HCT116 (cell line): ENCODE data around the gene SERTM1. TPM values are rescaled to one million over a fixed set of nuclear protein-coding genes. Genes with fewer than 3 reads are reported as not detected.

ENCODE experiments used
- ATAC-seq: fragments of 200-7000 bp; cut with Tn5 transposase; 2 replicates; pipeline ENCODE4 v1.9.1; 2020; ENCODE audit warnings: mild to moderate bottlenecking, moderate library complexity
- Bru-seq: library from RNA; stranded (reverse); fragments of 400-500 nt; gene quantifications from one replicate; lab custom pipeline; 2021; lab: Mats Ljungman, UMichigan
- BruChase-seq, 2 experiments: library from RNA; stranded (reverse); fragments of 400-500 nt; gene quantifications; one replicate each; lab custom pipeline; 2021; lab: Mats Ljungman, UMichigan
- BruUV-seq: library from RNA; stranded (reverse); fragments of 400-500 nt; replicated peaks from 2 replicates; lab custom pipeline; 2021; lab: Mats Ljungman, UMichigan
- CTCF ChIA-PET: fragments of 300-600 bp; sonication (Branson Sonifier 250); formaldehyde crosslinking; loops from one replicate; lab custom pipeline; 2021; ENCODE audit warnings: antibody characterized with exemption; lab: Charles Lee
- POLR2A ChIA-PET: fragments of 300-600, 350-600 bp; sonication (Branson Sonifier 250); formaldehyde crosslinking; loops from one replicate; lab custom pipeline; 2021; ENCODE audit warnings: antibody characterized with exemption; lab: Charles Lee
- RAD21 ChIA-PET, 2 experiments: fragments of 300-600 bp; sonication (Branson Sonifier 250); formaldehyde crosslinking; loops; one replicate each; lab custom pipeline; 2023; ENCODE audit warnings: low total read pairs in 2 of 2; ENCODE audit not compliant: uncharacterized antibody in 2 of 2, unreplicated experiment in 2 of 2, low non-redundant PET in 1 of 2; lab: Charles Lee
- DNase-seq: peaks from one replicate; pipeline ENCODE4 v3.0.0-alpha.2; 2010; ENCODE audit warnings: low read depth, low spot score
- H2AFZ ChIP-seq: fragments of 200-600 bp; shearing (Covaris generic), sonication (generic); 2 replicates; pipeline ENCODE4 v1.6.1; 2017; ENCODE audit warnings: low read depth, mixed run types, mixed read lengths, antibody characterized with exemption, low read length; ENCODE audit not compliant: poor library complexity, severe bottlenecking
- H3K27ac ChIP-seq: 2 replicates; pipeline ENCODE4 v1.5.1; 2012; ENCODE audit warnings: low read depth, low read length
- H3K27me3 ChIP-seq: fragments of 200-600 bp; sonication (generic); 2 replicates; pipeline ENCODE4 v1.6.1; 2016; ENCODE audit warnings: mixed run types, low read length, mixed read lengths; ENCODE audit not compliant: insufficient read depth
- H3K36me3 ChIP-seq, 2 experiments: fragments of 200-500 bp in 1 of 2; fragments of 200-600 bp in 1 of 2; sonication (Bioruptor generic) in 1 of 2; sonication (generic) in 1 of 2; 2 replicates each; pipeline versions ENCODE4 v1.5.1 to v1.6.1; 2014 to 2016; ENCODE audit warnings: low read length in 2 of 2, inconsistent platforms in 1 of 2, mixed read lengths in 1 of 2, mixed run types in 1 of 2; ENCODE audit not compliant: insufficient read depth in 2 of 2, control insufficient read depth in 1 of 2
- H3K4me1 ChIP-seq, 2 experiments: fragments of 200-600 bp in 1 of 2; sonication (generic) in 1 of 2; 2 replicates each; pipeline versions ENCODE4 v1.5.1 to v1.6.1; 2012 to 2017; ENCODE audit warnings: low read length in 2 of 2, inconsistent platforms in 1 of 2, mild to moderate bottlenecking in 1 of 2, mixed read lengths in 1 of 2, mixed run types in 1 of 2, moderate library complexity in 1 of 2; ENCODE audit not compliant: insufficient read depth in 2 of 2, control insufficient read depth in 1 of 2
- H3K4me2 ChIP-seq: fragments of 200-600 bp; sonication (generic); 2 replicates; pipeline ENCODE4 v1.6.1; 2017; ENCODE audit warnings: mixed run types, low read length, mixed read lengths
- H3K4me3 ChIP-seq, 2 experiments: fragments of 200-600 bp in 1 of 2; sonication (generic) in 1 of 2; replicated peaks in 1 of 2; 2 replicates each; pipeline ENCODE4 v1.5.1; 2011 to 2016; ENCODE audit warnings: low read length in 2 of 2, control low read depth in 1 of 2, low read depth in 1 of 2, mild to moderate bottlenecking in 1 of 2, mixed read lengths in 1 of 2, mixed run types in 1 of 2
- H3K79me2 ChIP-seq: fragments of 200-600 bp; sonication (generic); 2 replicates; pipeline ENCODE4 v1.6.1; 2017; ENCODE audit warnings: mild to moderate bottlenecking, mixed run types, low read length, moderate library complexity, mixed read lengths; ENCODE audit not compliant: insufficient read depth
- H3K9ac ChIP-seq: fragments of 200-600 bp; sonication (generic); 2 replicates; pipeline ENCODE4 v1.6.1; 2016; ENCODE audit warnings: low read length, mixed read lengths
- H3K9me2 ChIP-seq: fragments of 200-600 bp; sonication (generic), shearing (Covaris generic); 2 replicates; pipeline ENCODE4 v1.6.1; 2017; ENCODE audit warnings: mixed run types, mild to moderate bottlenecking, moderate library complexity; ENCODE audit not compliant: insufficient read depth
- H3K9me3 ChIP-seq, 2 experiments: fragments of 200-500 bp in 1 of 2; fragments of 200-600 bp in 1 of 2; sonication (Bioruptor generic) in 1 of 2; sonication (generic) in 1 of 2; 2 replicates each; pipeline ENCODE4 v1.6.1; 2014 to 2017; ENCODE audit warnings: low read length in 2 of 2, mixed read lengths in 2 of 2, inconsistent platforms in 1 of 2, low read depth in 1 of 2, mild to moderate bottlenecking in 1 of 2, mixed run types in 1 of 2, moderate library complexity in 1 of 2; ENCODE audit not compliant: control insufficient read depth in 1 of 2, insufficient read depth in 1 of 2
- H4K20me1 ChIP-seq: fragments of 200-600 bp; sonication (generic), shearing (Covaris generic); 2 replicates; pipeline ENCODE4 v1.6.1; 2017; ENCODE audit warnings: mixed run types, mild to moderate bottlenecking, moderate library complexity; ENCODE audit not compliant: insufficient read depth
- EGR1 ChIP-seq: IDR thresholded peaks from 2 replicates; pipeline ENCODE4 v1.6.1; 2012; ENCODE audit warnings: low read depth
- ELF1 ChIP-seq: IDR thresholded peaks from 2 replicates; pipeline ENCODE4 v1.6.1; 2012; ENCODE audit warnings: low read depth, borderline replicate concordance
- EZH2phosphoT487 ChIP-seq: fragments of 200-600 bp; IDR thresholded peaks from 2 replicates; pipeline ENCODE4 v1.6.1; 2018; ENCODE audit warnings: antibody characterized with exemption, borderline replicate concordance
- JUND ChIP-seq: IDR thresholded peaks from 2 replicates; pipeline ENCODE4 v1.6.1; 2012
- RAD21 ChIP-seq: IDR thresholded peaks from 2 replicates; pipeline ENCODE4 v1.6.1; 2012; ENCODE audit warnings: low read depth, mild to moderate bottlenecking
- SIN3A ChIP-seq: IDR thresholded peaks from 2 replicates; pipeline ENCODE4 v1.6.1; 2012; ENCODE audit warnings: low read depth
- SP1 ChIP-seq: IDR thresholded peaks from 2 replicates; pipeline ENCODE4 v1.6.1; 2012; ENCODE audit warnings: low read depth
- YY1 ChIP-seq: IDR thresholded peaks from 2 replicates; pipeline ENCODE4 v1.6.1; 2011; ENCODE audit warnings: low read length, low read depth, moderate library complexity, mild to moderate bottlenecking; ENCODE audit not compliant: insufficient replicate concordance; ENCODE audit errors: extremely low read depth
- ZFX ChIP-seq: fragments of 450-650 bp; IDR thresholded peaks from 2 replicates; pipeline ENCODE4 v1.6.1; 2017
- intact Hi-C: fragments of 100-400 bp; cut with micrococcal nuclease; formaldehyde crosslinking; loops from 2 replicates; pipeline ENCODE4 v1.10.0; 2022
- long read RNA-seq: library from polyadenylated mRNA; unstranded; transcript quantifications from one replicate; pipeline ENCODE4 v2.0.0, GENCODE V29; 2021; ENCODE audit not compliant: unreplicated experiment
- polyA plus RNA-seq: library from polyadenylated mRNA; unstranded; fragments of >200 nt; gene quantifications from 2 replicates; pipeline ENCODE4 v1.2.1, GENCODE V29; 2012; ENCODE audit warnings: missing spikeins
- total RNA-seq: library from RNA; stranded (reverse); gene quantifications from one replicate; pipeline ENCODE4 v1.2.1, GENCODE V29; 2021; ENCODE audit not compliant: unreplicated experiment
- TF ChIP-seq, protein P1 (sequence below), 3 experiments: fragments of 200-600 bp in 1 of 3; sonication (generic) in 1 of 3; IDR thresholded peaks in 2 of 3; conservative IDR thresholded peaks in 1 of 3; 2 replicates each; pipeline ENCODE4 v1.5.1; 2012 to 2017; ENCODE audit warnings: low read depth in 2 of 3, low read length in 2 of 3, antibody characterized with exemption in 1 of 3, borderline replicate concordance in 1 of 3, control low read depth in 1 of 3, mild to moderate bottlenecking in 1 of 3, mixed read lengths in 1 of 3, mixed run types in 1 of 3, moderate library complexity in 1 of 3; ENCODE audit not compliant: insufficient read depth in 1 of 3
- TF ChIP-seq, protein P2 (sequence below): IDR thresholded peaks from 2 replicates; pipeline ENCODE4 v1.6.1; 2012
- TF ChIP-seq, protein P3 (sequence below): IDR thresholded peaks from 2 replicates; pipeline ENCODE4 v1.6.1; 2012

Gene SERTM1
- total RNA-seq (not detected), Bru-seq, nascent RNA (not detected), BruChase-seq, experiment 1, labeled RNA remaining after a 6-hour chase (not detected), BruChase-seq, experiment 2, labeled RNA remaining after a 2-hour chase (not detected)
- polyA plus RNA-seq, result not detected in 2 replicates
- long read RNA-seq, result 0 reads

DNA sequence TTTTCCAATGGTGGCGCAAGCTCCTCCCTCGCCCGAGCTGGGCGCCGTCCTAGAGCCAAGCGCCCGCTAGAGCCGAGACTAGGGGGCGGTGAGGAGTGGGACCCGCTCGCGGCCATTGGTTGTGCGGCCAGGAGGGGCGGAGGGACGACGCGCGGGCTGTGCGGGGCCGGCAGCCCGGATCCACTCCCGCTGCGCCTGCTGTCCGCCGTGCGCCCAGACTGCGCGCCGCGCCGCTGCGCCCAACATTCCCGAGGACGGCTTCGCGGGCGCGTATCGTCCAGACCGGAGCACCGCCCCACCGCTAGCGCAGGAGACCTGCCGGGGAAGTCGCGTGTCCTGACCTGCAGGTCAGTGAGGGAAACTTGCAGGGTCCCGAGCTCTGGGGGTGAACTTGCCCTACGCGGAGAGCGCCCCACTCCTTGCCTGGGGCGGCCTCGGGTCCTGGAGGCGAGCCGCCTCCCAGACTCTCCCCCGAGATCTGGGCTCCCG, at the start of gene SERTM1:
Gene SERTM1, plus strand, starts transcription at position 183 of the 489 bp plus-strand sequence. CDS start 21,059 bp downstream, outside the sequence.
- Histone ChIP-seq H3K9me3 (no peaks in the 10 kb centered on the region), H3K9me2 (no peaks in the 10 kb centered on the region), H3K4me1 (no peaks in the 10 kb centered on the region), H3K27me3 (peaks cover 5% of the 10 kb centered on the region; the same call in 1 of the 2 replicates), H3K27ac (no peak within 1 kb of the TSS), H3K79me2 (no peaks in the 10 kb centered on the region), H3K36me3 (no peaks in the 10 kb centered on the region), H3K4me3 (no peak within 1 kb of the TSS), H3K4me2 (no peak within 1 kb of the TSS), H4K20me1 (no peaks in the 10 kb centered on the region), H2AFZ (no peak within 1 kb of the TSS), H3K9ac (no peak within 1 kb of the TSS)
- DNase-seq (no peak), ATAC-seq (no peak)
- ChIA-PET RAD21 (no interaction called here), CTCF (no interaction called here), POLR2A (no interaction called here)
- intact Hi-C loops, result no loop called here
- no TSS peak for BruUV-seq
- no peak for TF ChIP-seq JUND

DNA sequence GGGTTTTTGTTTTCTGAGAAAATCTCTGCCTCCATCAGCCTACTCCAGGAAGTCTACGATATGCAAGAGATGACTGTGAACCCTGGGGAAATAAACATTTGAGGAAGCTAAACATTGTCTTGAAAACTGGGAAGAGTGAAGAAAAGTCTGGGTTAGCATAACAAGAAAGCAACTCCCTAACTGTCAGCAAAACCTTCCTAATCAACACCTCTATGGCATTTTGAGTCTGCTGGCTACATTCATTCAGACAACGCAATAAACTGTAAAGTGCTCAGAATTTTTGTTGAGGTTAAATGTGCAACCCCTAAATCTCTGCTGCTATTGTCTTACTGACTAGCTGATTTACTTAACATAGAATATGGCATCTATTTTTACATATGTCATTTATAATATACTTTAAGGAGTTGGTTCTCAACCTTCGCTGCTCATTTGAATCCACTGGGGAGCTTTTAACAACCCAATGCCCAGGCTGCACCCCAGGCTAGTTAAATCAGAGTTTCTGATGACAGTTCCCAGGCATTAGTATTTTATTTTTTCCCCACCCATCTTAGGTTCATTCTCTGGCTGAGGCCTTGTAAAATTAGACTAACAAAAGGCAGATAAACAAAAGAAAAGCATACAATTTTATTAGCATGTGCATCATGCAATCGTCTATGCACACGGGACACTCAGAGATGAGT, 45.3 kb upstream of the SERTM1 start:
- RAD21 ChIA-PET, result no interaction called here

More for the DNA sequence above, 45.3 kb upstream of the SERTM1 start:
- Histone ChIP-seq H4K20me1 (no peaks in the 10 kb centered on the region), H3K27me3 (no peaks in the 10 kb centered on the region), H3K27ac (no peak overlapping the region), H3K36me3 (no peaks in the 10 kb centered on the region), H3K4me3 (no peak overlapping the region), H3K9me3 (no peaks in the 10 kb centered on the region), H3K4me2 (no peak overlapping the region), H3K9me2 (no peaks in the 10 kb centered on the region), H3K4me1 (no peaks in the 10 kb centered on the region), H2AFZ (no peak overlapping the region), H3K9ac (no peak overlapping the region), H3K79me2 (no peaks in the 10 kb centered on the region)
- DNase-seq (no peak), ATAC-seq (no peak)
- TF ChIP-seq RAD21, result no peak
- no peak for TF ChIP-seq ELF1
- no peak for TF ChIP-seq YY1
- TF ChIP-seq SIN3A, result no peak
- no peak for TF ChIP-seq EGR1
- TF ChIP-seq, protein P1, sequence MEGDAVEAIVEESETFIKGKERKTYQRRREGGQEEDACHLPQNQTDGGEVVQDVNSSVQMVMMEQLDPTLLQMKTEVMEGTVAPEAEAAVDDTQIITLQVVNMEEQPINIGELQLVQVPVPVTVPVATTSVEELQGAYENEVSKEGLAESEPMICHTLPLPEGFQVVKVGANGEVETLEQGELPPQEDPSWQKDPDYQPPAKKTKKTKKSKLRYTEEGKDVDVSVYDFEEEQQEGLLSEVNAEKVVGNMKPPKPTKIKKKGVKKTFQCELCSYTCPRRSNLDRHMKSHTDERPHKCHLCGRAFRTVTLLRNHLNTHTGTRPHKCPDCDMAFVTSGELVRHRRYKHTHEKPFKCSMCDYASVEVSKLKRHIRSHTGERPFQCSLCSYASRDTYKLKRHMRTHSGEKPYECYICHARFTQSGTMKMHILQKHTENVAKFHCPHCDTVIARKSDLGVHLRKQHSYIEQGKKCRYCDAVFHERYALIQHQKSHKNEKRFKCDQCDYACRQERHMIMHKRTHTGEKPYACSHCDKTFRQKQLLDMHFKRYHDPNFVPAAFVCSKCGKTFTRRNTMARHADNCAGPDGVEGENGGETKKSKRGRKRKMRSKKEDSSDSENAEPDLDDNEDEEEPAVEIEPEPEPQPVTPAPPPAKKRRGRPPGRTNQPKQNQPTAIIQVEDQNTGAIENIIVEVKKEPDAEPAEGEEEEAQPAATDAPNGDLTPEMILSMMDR (IDR thresholded peaks at IDR 0.05 in 2 of 3, conservative IDR thresholded peaks at IDR 0.05 in 1 of 3; ENCODE audit: borderline replicate concordance in 1 of 3, insufficient read depth in 1 of 3, low read depth in 2 of 3, low read length in 2 of 3), result no peak
- TF ChIP-seq SP1, result no peak
- no peak for TF ChIP-seq ZFX
- TF ChIP-seq, protein P2, sequence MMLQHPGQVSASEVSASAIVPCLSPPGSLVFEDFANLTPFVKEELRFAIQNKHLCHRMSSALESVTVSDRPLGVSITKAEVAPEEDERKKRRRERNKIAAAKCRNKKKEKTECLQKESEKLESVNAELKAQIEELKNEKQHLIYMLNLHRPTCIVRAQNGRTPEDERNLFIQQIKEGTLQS, result no peak
- TF ChIP-seq, protein P3, sequence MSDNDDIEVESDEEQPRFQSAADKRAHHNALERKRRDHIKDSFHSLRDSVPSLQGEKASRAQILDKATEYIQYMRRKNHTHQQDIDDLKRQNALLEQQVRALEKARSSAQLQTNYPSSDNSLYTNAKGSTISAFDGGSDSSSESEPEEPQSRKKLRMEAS, result no peak
- no peak for TF ChIP-seq EZH2phosphoT487
- intact Hi-C loops, result no loop called here
- CTCF ChIA-PET, result no interaction called here
- no TSS peak for BruUV-seq
- POLR2A ChIA-PET, result no interaction called here
